Lung (tissue), 12 donors: ENCODE data around the gene SRC. TPM values are rescaled to one million over a fixed set of nuclear protein-coding genes. Genes with fewer than 3 reads are reported as not detected.

ENCODE experiments used
- ATAC-seq: fragments of 200-7000 bp; cut with Tn5 transposase; one replicate; pipeline ENCODE4 v1.9.1; 2020; ENCODE audit warnings: moderate number of reproducible peaks; ENCODE audit not compliant: insufficient read depth, low FRiP score
- DNase-seq, 3 donors: peaks; one replicate each; pipeline ENCODE4 v3.0.0-alpha.2; 2013 to 2017
- H3K27ac ChIP-seq, 2 donors: one replicate each; pipeline ENCODE4 v1.5.1; 2013; ENCODE audit warnings: mild to moderate bottlenecking in 2 of 2, moderate library complexity in 2 of 2, control low read depth in 1 of 2, inconsistent platforms in 1 of 2, low read depth in 1 of 2, low read length in 1 of 2
- H3K27me3 ChIP-seq, 3 donors: one replicate each; pipeline ENCODE4 v1.5.1; 2013; ENCODE audit warnings: low read length in 2 of 3; ENCODE audit not compliant: control insufficient read depth in 3 of 3, insufficient read depth in 3 of 3
- H3K36me3 ChIP-seq, 4 donors: one replicate each; pipeline ENCODE4 v1.5.1; 2013; ENCODE audit warnings: low read length in 4 of 4, mild to moderate bottlenecking in 1 of 4, moderate library complexity in 1 of 4; ENCODE audit not compliant: control insufficient read depth in 4 of 4, insufficient read depth in 4 of 4
- H3K4me1 ChIP-seq, 5 donors: one replicate each; pipeline ENCODE4 v1.5.1; 2013; ENCODE audit warnings: low read length in 5 of 5, mild to moderate bottlenecking in 2 of 5, moderate library complexity in 1 of 5; ENCODE audit not compliant: control insufficient read depth in 5 of 5, insufficient read depth in 5 of 5
- H3K4me3 ChIP-seq: one replicate; pipeline ENCODE4 v1.5.1; 2013; ENCODE audit warnings: mild to moderate bottlenecking, control low read depth, moderate library complexity
- H3K9ac ChIP-seq, 2 donors: one replicate each; pipeline ENCODE4 v1.5.1; 2013; ENCODE audit warnings: low read length in 2 of 2, control low read depth in 1 of 2; ENCODE audit not compliant: insufficient read depth in 1 of 2
- H3K9me3 ChIP-seq, 4 donors: one replicate each; pipeline ENCODE4 v1.5.1; 2013; ENCODE audit warnings: low read length in 3 of 4, mild to moderate bottlenecking in 1 of 4, moderate library complexity in 1 of 4; ENCODE audit not compliant: control insufficient read depth in 4 of 4, insufficient read depth in 3 of 4
- CTCF ChIP-seq: IDR thresholded peaks from 2 replicates; pipeline ENCODE4 v1.5.1; 2012; ENCODE audit warnings: mild to moderate bottlenecking; ENCODE audit errors: control extremely low read depth, extremely low read depth
- WGBS, 2 donors: extraction: QIAGEN DNeasy Blood & Tissue Kit; methylation state at CpG; one replicate each; pipeline ENCODE4 v1.1.7; 2013; 5-methylcytosine and 5-hydroxymethylcytosine counted together
- polyA plus RNA-seq, 2 donors: library from polyadenylated mRNA; stranded (reverse); fragments of 200-250 nt; gene quantifications; one replicate each; pipeline ENCODE4 v1.2.1, GENCODE V29; 2013
- total RNA-seq, 2 donors: library from RNA; depleted of rRNA in 1 of 2; stranded (reverse); fragments of >200 nt in 1 of 2; gene quantifications; one replicate each; pipeline ENCODE4 v1.2.1, GENCODE V29; 2014 to 2021
- donor health status: control.
- donor health status: control.
- donor health status: Bipolar disorder and iron deficiency.
- donor health status: healthy.
- donor health status: DM: yes; HTN: yes; CAD: no.

SRC gene
- total and polyA plus RNA-seq, 4 donors, result 35.6 to 69.5 (median 50.1) TPM

GRCh38 chr20:37353285-37353849 lies 7.4 kb downstream of the SRC start:
- ATAC-seq (no peak), DNase-seq (no peak)
- H3K36me3 ChIP-seq, result peaks cover 0 to 6% (median 2%) of the 10 kb centered on the region in 4 donors
- H3K9me3 ChIP-seq, result no peaks in the 10 kb centered on the region
- 94 to 97% methylated on average over 13 of the region's 13 CpGs for WGBS, 2 donors
- H3K4me1 ChIP-seq, result peaks cover 0 to 19% (median 16%) of the 10 kb centered on the region in 5 donors
- H3K9ac ChIP-seq, result no peak overlapping the region
- no peak overlapping the region for H3K4me3 ChIP-seq
- H3K27ac ChIP-seq, result no peak overlapping the region
- no peak for TF ChIP-seq CTCF
- H3K27me3 ChIP-seq, result no peaks in the 10 kb centered on the region

- ATAC-seq (no peak), DNase-seq (peak in 1 of 3 donors; percentile 8)
- Histone ChIP-seq H3K27ac (no peak overlapping the region), H3K27me3 (no peaks in the 10 kb centered on the region), H3K36me3 (peaks cover 0 to 6% (median 2%) of the 10 kb centered on the region in 4 donors), H3K4me1 (peaks cover 0 to 29% (median 15%) of the 10 kb centered on the region in 5 donors), H3K9ac (no peak overlapping the region), H3K9me3 (no peaks in the 10 kb centered on the region), H3K4me3 (no peak overlapping the region)
- no peak for TF ChIP-seq CTCF
- 92 to 94% methylated on average over 18 of the region's 18 CpGs for WGBS, 2 donors
Observed at GRCh38 chr20:37354210-37355195, 8.6 kb downstream of the SRC start.

- no peak for TF ChIP-seq CTCF
- ATAC-seq, result no peak
- WGBS, 2 donors, result 91 to 92% methylated on average over 15 of the region's 15 CpGs
- Histone ChIP-seq H3K4me3 (no peak overlapping the region), H3K9me3 (no peaks in the 10 kb centered on the region), H3K27me3 (no peaks in the 10 kb centered on the region), H3K36me3 (peaks cover 0 to 6% (median 2%) of the 10 kb centered on the region in 4 donors), H3K4me1 (peaks cover 0 to 29% (median 12%) of the 10 kb centered on the region in 5 donors), H3K9ac (no peak overlapping the region), H3K27ac (no peak overlapping the region)
- DNase-seq, result peak in 1 of 3 donors; percentile 11
Observed at GRCh38 chr20:37355252-37356180, 9.6 kb downstream of the SRC start.
